GM13977 (cell line): ENCODE results near the gene MMD2.

Source experiments
- DNase-seq: peaks from one replicate; pipeline ENCODE4 v3.0.0; 2012; ENCODE audit warnings: low spot score
- CTCF ChIP-seq: IDR thresholded peaks from 2 replicates; pipeline ENCODE4 v1.5.1; 2012; ENCODE audit warnings: mild to moderate bottlenecking, control low read depth; ENCODE audit not compliant: insufficient read depth; ENCODE audit errors: extremely low read depth, missing control alignments
- in situ Hi-C: fragments of 300-500 bp; cut with MboI; formaldehyde crosslinking; loops from one replicate; pipeline ENCODE4 v1.12.0; 2022; ENCODE audit warnings: low sequenced_read_pairs, low pct_unique_long_range_greater_than_20kb, mixed read lengths, inconsistent platforms; ENCODE audit not compliant: unreplicated experiment

The MMD2 gene

GRCh38 chr7:4928445-4928844, 30.5 kb downstream of the MMD2 start:
- no peak for TF ChIP-seq CTCF
- no peak for DNase-seq

GRCh38 chr7:4919969-4920766, 38.8 kb downstream of the MMD2 start:
- TF ChIP-seq CTCF = no peak
- in situ Hi-C loops = no loop called here
- no peak for DNase-seq

More at GRCh38 chr7:4928445-4928844, 30.5 kb downstream of the MMD2 start:
- in situ Hi-C loops = no loop called here

- no peak for DNase-seq
- no peak for TF ChIP-seq CTCF
- in situ Hi-C loops = no loop called here
Measured at GRCh38 chr7:4916113-4916512, 42.9 kb downstream of the MMD2 start.

- DNase-seq = no peak
- in situ Hi-C loops = no loop called here
- TF ChIP-seq CTCF = no peak
Measured at GRCh38 chr7:4911111-4911828, 47.7 kb downstream of the MMD2 start.

GRCh38 chr7:4906682-4907081, 52.3 kb downstream of the MMD2 start:
- in situ Hi-C loops = no loop called here
- no peak for TF ChIP-seq CTCF
- DNase-seq = no peak

GRCh38 chr7:4905171-4905570, 53.8 kb downstream of the MMD2 start:
- in situ Hi-C loops = no loop called here

More at GRCh38 chr7:4905171-4905570, 53.8 kb downstream of the MMD2 start:
- no peak for TF ChIP-seq CTCF
- DNase-seq = no peak
